ENCODE results near the gene LRPAP1.
"Not testable (repeated sequence)": the region's sequence is repeated elsewhere in the genome, so short reads cannot be mapped to it uniquely, and the experiment has no call there.

DNA sequence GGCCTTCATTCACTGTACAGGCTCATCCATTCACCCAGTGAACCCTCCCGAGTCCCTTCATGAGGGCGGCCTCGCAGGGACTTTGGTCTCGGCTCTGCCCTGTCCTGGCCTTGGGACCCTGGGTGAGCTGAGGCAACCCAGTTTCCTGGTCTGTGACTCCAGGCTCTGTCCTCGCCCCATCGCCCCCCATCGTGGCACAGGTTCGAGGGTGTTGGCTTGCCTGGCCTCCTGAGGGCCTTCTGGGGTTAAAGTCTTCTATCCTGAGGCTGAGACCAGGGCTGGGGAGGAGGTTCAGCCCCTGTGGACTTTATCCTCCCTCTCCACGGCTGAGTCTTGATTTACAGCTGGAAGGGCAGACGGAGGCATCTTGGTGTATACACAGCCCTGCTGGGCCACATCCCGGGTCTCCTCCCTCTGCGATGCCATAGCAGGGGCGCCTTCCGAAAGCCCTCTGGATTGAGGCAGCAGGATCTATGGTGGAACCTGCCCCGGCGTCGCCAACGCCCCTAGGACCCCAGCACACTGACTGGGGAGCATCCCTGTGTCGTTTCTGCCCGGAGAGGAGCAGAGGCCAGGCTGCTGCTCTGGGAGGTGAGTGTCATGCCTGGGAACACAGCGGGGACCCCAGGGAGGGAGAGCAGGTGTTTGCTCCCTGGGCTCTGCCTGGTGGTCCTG lies 44.4 kb upstream of the LRPAP1 start:
- TF ChIP-seq, protein P1, sequence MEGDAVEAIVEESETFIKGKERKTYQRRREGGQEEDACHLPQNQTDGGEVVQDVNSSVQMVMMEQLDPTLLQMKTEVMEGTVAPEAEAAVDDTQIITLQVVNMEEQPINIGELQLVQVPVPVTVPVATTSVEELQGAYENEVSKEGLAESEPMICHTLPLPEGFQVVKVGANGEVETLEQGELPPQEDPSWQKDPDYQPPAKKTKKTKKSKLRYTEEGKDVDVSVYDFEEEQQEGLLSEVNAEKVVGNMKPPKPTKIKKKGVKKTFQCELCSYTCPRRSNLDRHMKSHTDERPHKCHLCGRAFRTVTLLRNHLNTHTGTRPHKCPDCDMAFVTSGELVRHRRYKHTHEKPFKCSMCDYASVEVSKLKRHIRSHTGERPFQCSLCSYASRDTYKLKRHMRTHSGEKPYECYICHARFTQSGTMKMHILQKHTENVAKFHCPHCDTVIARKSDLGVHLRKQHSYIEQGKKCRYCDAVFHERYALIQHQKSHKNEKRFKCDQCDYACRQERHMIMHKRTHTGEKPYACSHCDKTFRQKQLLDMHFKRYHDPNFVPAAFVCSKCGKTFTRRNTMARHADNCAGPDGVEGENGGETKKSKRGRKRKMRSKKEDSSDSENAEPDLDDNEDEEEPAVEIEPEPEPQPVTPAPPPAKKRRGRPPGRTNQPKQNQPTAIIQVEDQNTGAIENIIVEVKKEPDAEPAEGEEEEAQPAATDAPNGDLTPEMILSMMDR (IDR thresholded peaks at IDR 0.05; ENCODE audit: poor library complexity), result not testable (repeated sequence)
- TF ChIP-seq EZH2 (IDR thresholded peaks at IDR 0.05; ENCODE audit: borderline replicate concordance); EZH2phosphoT487 (IDR thresholded peaks at IDR 0.05; ENCODE audit: low read depth, severe bottlenecking, unreplicated experiment): not testable (repeated sequence)
